Mucosa of descending colon (tissue), 3 donors: ENCODE data around the gene POMGNT1. TPM values are rescaled to one million over a fixed set of nuclear protein-coding genes. Genes with fewer than 3 reads are reported as not detected.

Experiments
- ATAC-seq: fragments of 200-7000 bp; cut with Tn5 transposase; one replicate; pipeline ENCODE4 v1.9.1; 2020; ENCODE audit warnings: mild to moderate bottlenecking, moderate library complexity
- DNase-seq, 3 donors: peaks; one replicate each; pipeline ENCODE4 v3.0.0-alpha.2; 2020
- H3K36me3 ChIP-seq: fragments of 200-600 bp; one replicate; pipeline ENCODE4 v1.8.0; 2021; ENCODE audit warnings: low read depth, mild to moderate bottlenecking
- H3K4me1 ChIP-seq: fragments of 200-600 bp; one replicate; pipeline ENCODE4 v1.8.0; 2021; ENCODE audit warnings: low read depth, mild to moderate bottlenecking
- H3K4me3 ChIP-seq: fragments of 200-600 bp; one replicate; pipeline ENCODE4 v1.8.0; 2021; ENCODE audit warnings: mild to moderate bottlenecking
- H3K9me3 ChIP-seq: fragments of 200-600 bp; one replicate; pipeline ENCODE4 v1.8.0; 2021; ENCODE audit warnings: mild to moderate bottlenecking
- intact Hi-C, 2 donors: fragments of 100-400 bp; cut with DNase I in 1 of 2; cut with micrococcal nuclease in 1 of 2; formaldehyde crosslinking; loops; one replicate each; pipeline versions ENCODE4 v1.11.0 to v1.11.1; 2022; cut with DNase I, micrococcal nuclease
- total RNA-seq, 3 donors: library from RNA; stranded (reverse); fragmentation: NEBNext Ultra II Directional in 2 of 3; extraction: Animal tissue kit (Norgen Biotek cat#: 25700) in 2 of 3; gene quantifications; one replicate each; pipeline versions ENCODE4 v1.2.1 to v1.2.4, GENCODE V29; 2021 to 2023
- TF ChIP-seq, protein P1 (sequence below): fragments of 200-600 bp; IDR thresholded peaks from one replicate; pipeline ENCODE4 v1.8.0; 2022; ENCODE audit warnings: antibody characterized with exemption, mild to moderate bottlenecking
- donor health status: DM: no; HTN: no; CAD: no; lungs with moderate emphysema.
- donor health status: DM: no; HTN: no; CAD: no.
- donor health status: DM: no; HTN: yes; CAD: no.

The POMGNT1 gene
- total RNA-seq, 3 donors from 2014 or later = 23.8 to 39.0 (median 38.4) TPM

DNA sequence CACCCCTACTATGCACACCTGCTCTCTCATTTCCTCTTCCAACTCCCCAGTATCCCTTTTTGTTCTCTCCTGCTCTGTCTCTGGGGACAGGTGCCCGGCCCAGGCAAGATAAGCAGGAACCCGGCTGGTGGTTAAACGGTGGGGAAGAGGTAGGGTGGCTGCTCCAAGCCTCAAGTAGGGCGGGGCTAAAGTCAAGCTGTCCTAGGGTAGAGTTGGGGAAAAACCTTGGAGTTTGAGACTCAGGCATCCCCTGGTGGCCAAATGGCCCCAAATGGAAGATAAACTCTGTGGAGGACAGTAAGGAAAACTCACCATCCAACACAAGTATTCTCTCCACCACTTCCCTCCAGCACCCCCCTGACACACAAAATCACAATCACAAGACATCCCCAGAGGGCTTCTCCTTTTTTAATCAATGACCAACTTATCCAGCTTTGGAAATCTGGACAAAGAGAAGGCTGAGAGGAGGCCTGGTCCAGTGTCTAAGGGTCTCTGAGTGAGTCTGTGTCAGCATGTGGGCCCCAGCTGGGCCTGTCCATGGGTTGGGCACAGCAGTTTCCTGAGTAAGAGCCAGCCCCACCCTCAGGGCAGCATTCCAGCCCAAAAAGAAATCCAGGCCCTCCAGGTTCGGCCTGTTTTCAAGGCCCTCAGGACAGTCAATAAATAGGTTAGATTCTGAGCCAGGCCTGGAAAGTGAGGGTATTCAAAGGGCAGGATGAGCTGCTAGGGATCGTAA lies 9.8 kb downstream of the POMGNT1 start:
- TF ChIP-seq, protein P1, sequence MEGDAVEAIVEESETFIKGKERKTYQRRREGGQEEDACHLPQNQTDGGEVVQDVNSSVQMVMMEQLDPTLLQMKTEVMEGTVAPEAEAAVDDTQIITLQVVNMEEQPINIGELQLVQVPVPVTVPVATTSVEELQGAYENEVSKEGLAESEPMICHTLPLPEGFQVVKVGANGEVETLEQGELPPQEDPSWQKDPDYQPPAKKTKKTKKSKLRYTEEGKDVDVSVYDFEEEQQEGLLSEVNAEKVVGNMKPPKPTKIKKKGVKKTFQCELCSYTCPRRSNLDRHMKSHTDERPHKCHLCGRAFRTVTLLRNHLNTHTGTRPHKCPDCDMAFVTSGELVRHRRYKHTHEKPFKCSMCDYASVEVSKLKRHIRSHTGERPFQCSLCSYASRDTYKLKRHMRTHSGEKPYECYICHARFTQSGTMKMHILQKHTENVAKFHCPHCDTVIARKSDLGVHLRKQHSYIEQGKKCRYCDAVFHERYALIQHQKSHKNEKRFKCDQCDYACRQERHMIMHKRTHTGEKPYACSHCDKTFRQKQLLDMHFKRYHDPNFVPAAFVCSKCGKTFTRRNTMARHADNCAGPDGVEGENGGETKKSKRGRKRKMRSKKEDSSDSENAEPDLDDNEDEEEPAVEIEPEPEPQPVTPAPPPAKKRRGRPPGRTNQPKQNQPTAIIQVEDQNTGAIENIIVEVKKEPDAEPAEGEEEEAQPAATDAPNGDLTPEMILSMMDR = no peak
- ATAC-seq = peak; percentile 28
- Histone ChIP-seq H3K9me3 (no peaks in the 10 kb centered on the region), H3K4me1 (peaks cover 47% of the 10 kb centered on the region), H3K4me3 (no peak overlapping the region), H3K36me3 (no peaks in the 10 kb centered on the region)
- intact Hi-C loops = no loop called here
- DNase-seq = peak in 1 of 3 donors; percentile 56

DNA sequence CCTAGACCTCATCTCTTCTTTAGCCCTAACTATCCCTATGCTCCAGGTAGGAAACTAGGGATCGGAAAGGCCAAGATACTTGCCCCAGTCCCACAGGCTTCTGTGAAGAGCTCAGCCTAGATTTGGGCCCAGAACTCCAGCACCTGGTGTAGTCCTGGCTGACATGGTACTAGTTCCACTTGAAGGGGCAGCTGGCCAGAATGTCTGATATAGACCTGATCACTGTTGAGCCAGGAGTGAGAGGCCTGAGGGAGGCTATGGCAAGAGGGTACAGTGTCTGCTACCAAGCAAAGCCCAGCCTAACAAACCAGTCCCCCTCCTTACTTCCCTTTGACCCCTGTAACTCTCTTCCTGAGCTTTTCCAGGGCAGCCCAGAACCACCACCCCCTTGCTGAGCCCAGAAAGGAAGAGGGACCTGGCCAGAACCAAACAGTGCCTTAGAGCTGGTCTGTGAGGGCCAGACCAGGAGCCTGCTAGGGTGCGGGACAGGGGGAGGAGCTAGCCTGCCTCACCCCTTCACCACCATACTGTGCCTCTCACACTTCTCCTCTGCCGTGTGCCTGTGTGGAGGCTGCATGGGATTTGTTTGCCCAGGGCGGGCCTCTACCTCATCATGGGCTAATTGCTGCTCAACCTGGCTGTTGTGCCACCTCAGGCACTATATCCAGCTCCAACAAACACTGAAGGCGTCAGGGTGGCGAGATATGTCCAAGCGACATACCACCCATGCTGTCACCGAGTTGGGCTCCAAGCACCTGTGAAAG lies 10.9 kb downstream of the POMGNT1 start:
- intact Hi-C loops = no loop called here
- peak; percentile 73 for ATAC-seq
- TF ChIP-seq, protein P1 = no peak
- Histone ChIP-seq H3K4me1 (peaks cover 47% of the 10 kb centered on the region), H3K36me3 (no peaks in the 10 kb centered on the region), H3K4me3 (no peak overlapping the region), H3K9me3 (no peaks in the 10 kb centered on the region)
- DNase-seq = peak; percentile 86 to 87 (median 87)

DNA sequence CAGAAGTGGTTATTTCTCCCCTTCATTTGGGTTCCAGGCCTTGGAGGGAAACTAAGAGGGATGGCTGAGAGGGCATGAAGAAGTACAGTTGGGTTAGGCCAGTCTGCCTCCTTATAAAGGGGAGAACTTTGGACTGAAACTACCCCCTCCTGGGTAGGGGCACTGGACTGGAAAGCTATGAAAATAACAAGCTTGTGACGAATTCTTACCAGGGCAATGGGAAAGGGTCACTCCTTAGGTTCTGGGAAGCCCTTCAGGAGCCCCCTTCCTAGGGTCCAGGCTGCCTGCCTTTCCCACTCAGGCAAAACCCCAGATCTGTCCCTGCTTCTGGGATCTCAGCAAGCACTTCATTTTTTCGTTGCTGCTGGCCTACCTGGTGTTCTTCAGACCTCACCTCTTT lies 12.2 kb downstream of the POMGNT1 start:
- DNase-seq = no peak
- H3K36me3 ChIP-seq = no peaks in the 10 kb centered on the region
- peaks cover 47% of the 10 kb centered on the region for H3K4me1 ChIP-seq

DNA sequence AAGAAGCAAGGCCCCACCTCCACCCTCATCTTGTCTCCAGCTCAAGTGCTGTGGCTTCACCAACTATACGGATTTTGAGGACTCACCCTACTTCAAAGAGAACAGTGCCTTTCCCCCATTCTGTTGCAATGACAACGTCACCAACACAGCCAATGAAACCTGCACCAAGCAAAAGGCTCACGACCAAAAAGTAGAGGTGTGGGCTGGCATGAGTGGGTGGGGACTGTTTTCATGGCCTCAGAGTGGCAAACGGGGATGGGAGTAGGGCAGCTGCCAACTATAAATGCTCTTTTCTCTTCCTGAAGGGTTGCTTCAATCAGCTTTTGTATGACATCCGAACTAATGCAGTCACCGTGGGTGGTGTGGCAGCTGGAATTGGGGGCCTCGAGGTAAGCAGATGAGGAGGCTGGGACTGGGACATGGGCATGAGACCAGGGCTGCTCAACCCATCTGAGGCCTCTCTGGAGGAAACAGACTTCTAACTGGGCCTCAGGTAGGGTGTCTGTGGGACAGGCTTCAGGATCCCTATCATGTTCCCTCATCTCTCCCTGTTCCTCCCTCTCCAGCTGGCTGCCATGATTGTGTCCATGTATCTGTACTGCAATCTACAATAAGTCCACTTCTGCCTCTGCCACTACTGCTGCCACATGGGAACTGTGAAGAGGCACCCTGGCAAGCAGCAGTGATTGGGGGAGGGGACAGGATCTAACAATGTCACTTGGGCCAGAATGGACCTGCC lies 13.1 kb downstream of the POMGNT1 start:
- TF ChIP-seq, protein P1 = no peak
- ATAC-seq (no peak), DNase-seq (no peak)
- intact Hi-C loops = loop anchor here in 1 of 2 donors (5.0 kb wide), 1 partner anchor 148 kb away; no protein-coding TSS in a partner anchor
- H3K4me3 ChIP-seq = no peak overlapping the region
- peaks cover 47% of the 10 kb centered on the region for H3K4me1 ChIP-seq
- H3K36me3 ChIP-seq = no peaks in the 10 kb centered on the region
- H3K9me3 ChIP-seq = no peaks in the 10 kb centered on the region

More for the DNA sequence above, 12.2 kb downstream of the POMGNT1 start:
- TF ChIP-seq, protein P1 = no peak
- Histone ChIP-seq H3K4me3 (no peak overlapping the region), H3K9me3 (no peaks in the 10 kb centered on the region)
- intact Hi-C loops = no loop called here
- ATAC-seq = no peak

DNA sequence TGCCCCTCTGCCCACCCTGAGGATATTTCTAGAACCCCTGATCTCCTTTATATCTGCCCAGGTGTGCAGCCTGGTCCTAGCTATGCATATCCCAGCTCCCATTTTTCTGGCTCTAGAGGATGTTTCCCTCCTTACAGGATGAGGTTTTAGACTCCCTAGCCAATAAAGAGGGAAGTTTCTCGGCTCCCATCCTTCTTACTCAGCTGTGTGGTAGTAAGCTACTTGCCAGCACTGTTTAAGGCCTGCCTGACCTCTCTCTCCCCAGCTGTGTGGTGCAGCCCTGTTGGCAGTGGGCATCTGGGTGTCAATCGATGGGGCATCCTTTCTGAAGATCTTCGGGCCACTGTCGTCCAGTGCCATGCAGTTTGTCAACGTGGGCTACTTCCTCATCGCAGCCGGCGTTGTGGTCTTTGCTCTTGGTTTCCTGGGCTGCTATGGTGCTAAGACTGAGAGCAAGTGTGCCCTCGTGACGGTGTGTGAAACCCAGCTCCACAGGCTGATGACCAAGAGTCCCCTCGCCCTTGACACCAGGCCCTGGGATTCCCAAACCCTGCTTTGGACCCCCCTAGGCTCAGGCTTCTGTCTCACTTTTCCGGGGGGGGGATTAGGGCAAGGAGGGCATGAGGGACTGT lies 14.2 kb downstream of the POMGNT1 start:
- Histone ChIP-seq H3K4me3 (no peak overlapping the region), H3K9me3 (no peaks in the 10 kb centered on the region), H3K36me3 (no peaks in the 10 kb centered on the region), H3K4me1 (peaks cover 45% of the 10 kb centered on the region)
- intact Hi-C loops = loop anchor here in 1 of 2 donors (5.0 kb wide), 1 partner anchor 147 kb away; no protein-coding TSS in a partner anchor
- TF ChIP-seq, protein P1 = no peak
- DNase-seq (no peak), ATAC-seq (no peak)
